NB4 (cell line): ENCODE results near the gene CHD2.

Source experiments
- DNase-seq: peaks from one replicate; pipeline ENCODE4 v3.0.0; 2010; ENCODE audit warnings: low read depth
- H3K4me3 ChIP-seq: one replicate; pipeline ENCODE4 v1.5.1; 2011; ENCODE audit warnings: mild to moderate bottlenecking, low read depth, low read length, moderate library complexity
- CTCF ChIP-seq: IDR thresholded peaks from one replicate; pipeline ENCODE4 v1.5.1; 2012; ENCODE audit warnings: low read depth, low read length
- MAX ChIP-seq: IDR thresholded peaks from 2 replicates; pipeline ENCODE4 v1.6.1; 2011; ENCODE audit warnings: low read depth, low read length
- MYC ChIP-seq: IDR thresholded peaks from 2 replicates; pipeline ENCODE4 v1.6.1; 2011; ENCODE audit warnings: low read depth, low read length
- POLR2A ChIP-seq: IDR thresholded peaks from 2 replicates; pipeline ENCODE4 v1.6.1; 2011; ENCODE audit warnings: mild to moderate bottlenecking; ENCODE audit not compliant: insufficient read length; ENCODE audit errors: extremely low read depth

CHD2 gene

GRCh38 chr15:93063796-93064690 lies 163.9 kb downstream of the CHD2 start:
- TF ChIP-seq MYC (no peak), MAX (no peak), CTCF (no peak)
- H3K4me3 ChIP-seq = no peak overlapping the region
- no peak for DNase-seq

- H3K4me3 ChIP-seq = no peak overlapping the region
- no peak for DNase-seq
- TF ChIP-seq MYC (no peak), MAX (no peak), POLR2A (no peak), CTCF (no peak)
Observed at GRCh38 chr15:93065641-93066045, 165.5 kb downstream of the CHD2 start.

- H3K4me3 ChIP-seq = no peak overlapping the region
- no peak for TF ChIP-seq POLR2A
- no peak for TF ChIP-seq MAX
- TF ChIP-seq MYC = no peak
- TF ChIP-seq CTCF = no peak
- no peak for DNase-seq
Observed at GRCh38 chr15:93066224-93066681, 166.1 kb downstream of the CHD2 start.

GRCh38 chr15:93066834-93067648 lies 166.9 kb downstream of the CHD2 start:
- TF ChIP-seq MAX (no peak), MYC (no peak), POLR2A (no peak), CTCF (no peak)
- DNase-seq = no peak
- H3K4me3 ChIP-seq = no peak overlapping the region

- no peak overlapping the region for H3K4me3 ChIP-seq
- DNase-seq = no peak
- no peak for TF ChIP-seq CTCF
- no peak for TF ChIP-seq MYC
- TF ChIP-seq MAX = no peak
- TF ChIP-seq POLR2A = no peak
Observed at GRCh38 chr15:93067649-93068085, 167.5 kb downstream of the CHD2 start.
